Endothelial cell (in vitro differentiated cells): ENCODE data around the gene HSPB1. TPM values are rescaled to one million over a fixed set of nuclear protein-coding genes. Genes with fewer than 3 reads are reported as not detected.
"Not testable (repeated sequence)": the region's sequence is repeated elsewhere in the genome, so short reads cannot be mapped to it uniquely, and the experiment has no call there.

Experiments used
- DNase-seq: peaks from one replicate; pipeline ENCODE4 v3.0.0; 2021; ENCODE audit warnings: low spot score
- H3K27ac Mint-ChIP-seq: one replicate; pipeline ENCODE4 v1.8.0; 2021; ENCODE audit warnings: mixed read lengths, inconsistent platforms; ENCODE audit not compliant: unreplicated experiment
- H3K27me3 Mint-ChIP-seq: one replicate; pipeline ENCODE4 v1.8.0; 2021; ENCODE audit warnings: mild to moderate bottlenecking, moderate library complexity, mixed read lengths, inconsistent platforms; ENCODE audit not compliant: unreplicated experiment
- H3K36me3 Mint-ChIP-seq: one replicate; pipeline ENCODE4 v1.8.0; 2021; ENCODE audit warnings: mild to moderate bottlenecking, low read depth, mixed read lengths, inconsistent platforms; ENCODE audit not compliant: unreplicated experiment
- H3K4me1 Mint-ChIP-seq: one replicate; pipeline ENCODE4 v1.8.0; 2021; ENCODE audit warnings: mild to moderate bottlenecking, mixed read lengths, inconsistent platforms; ENCODE audit not compliant: unreplicated experiment
- H3K4me3 Mint-ChIP-seq: one replicate; pipeline ENCODE4 v1.8.0; 2021; ENCODE audit warnings: mild to moderate bottlenecking, mixed read lengths, inconsistent platforms; ENCODE audit not compliant: unreplicated experiment
- H3K9me3 Mint-ChIP-seq: one replicate; pipeline ENCODE4 v1.8.0; 2021; ENCODE audit warnings: mixed read lengths, inconsistent platforms; ENCODE audit not compliant: unreplicated experiment
- CTCF ChIP-seq: fragments of 200-600 bp; sonication (generic); IDR thresholded peaks from one replicate; pipeline ENCODE4 v1.5.0; 2021; ENCODE audit warnings: antibody characterized with exemption; ENCODE audit not compliant: unreplicated experiment
- total RNA-seq: library from RNA; stranded (reverse); fragmentation: NEBNext Ultra II Directional; extraction: Animal tissue kit (Norgen Biotek cat#: 25700); gene quantifications from one replicate; pipeline ENCODE4 v1.2.1, GENCODE V29; 2021; ENCODE audit not compliant: unreplicated experiment

HSPB1 gene
- total RNA-seq, 1 donor from 2014 or later: 581 TPM

- DNase-seq: no peak
- peaks cover 15% of the 10 kb centered on the region for H3K4me1 Mint-ChIP-seq
Measured at GRCh38 chr7:76310102-76310957, 7.9 kb downstream of the HSPB1 start.

GRCh38 chr7:76311838-76312237 is 9.4 kb downstream of the HSPB1 start:
- H3K4me1 Mint-ChIP-seq: peaks cover 12% of the 10 kb centered on the region
- not testable (repeated sequence) for H3K9me3 Mint-ChIP-seq, H3K36me3 Mint-ChIP-seq, DNase-seq, H3K27me3 Mint-ChIP-seq, H3K27ac Mint-ChIP-seq, H3K4me3 Mint-ChIP-seq

More at GRCh38 chr7:76310102-76310957, 7.9 kb downstream of the HSPB1 start:
- H3K27me3 Mint-ChIP-seq: peaks cover 8% of the 10 kb centered on the region
- no peak overlapping the region for H3K4me3 Mint-ChIP-seq
- no peak for TF ChIP-seq CTCF
- H3K27ac Mint-ChIP-seq: no peak overlapping the region
- no peaks in the 10 kb centered on the region for H3K36me3 Mint-ChIP-seq
- no peaks in the 10 kb centered on the region for H3K9me3 Mint-ChIP-seq

- no peak overlapping the region for H3K4me3 Mint-ChIP-seq
- peak; percentile 100 for DNase-seq
- H3K9me3 Mint-ChIP-seq: no peaks in the 10 kb centered on the region
- H3K27ac Mint-ChIP-seq: peak overlapping the region; percentile 24
- peaks cover 24% of the 10 kb centered on the region for H3K4me1 Mint-ChIP-seq
- peak; percentile 100 for TF ChIP-seq CTCF
- peaks cover 3% of the 10 kb centered on the region for H3K36me3 Mint-ChIP-seq
- H3K27me3 Mint-ChIP-seq: peaks cover 3% of the 10 kb centered on the region
Measured at GRCh38 chr7:76314042-76314721, 11.7 kb downstream of the HSPB1 start.

GRCh38 chr7:76314740-76315139 is 12.3 kb downstream of the HSPB1 start:
- H3K27me3 Mint-ChIP-seq, H3K27ac Mint-ChIP-seq, DNase-seq, H3K9me3 Mint-ChIP-seq, H3K4me3 Mint-ChIP-seq, H3K36me3 Mint-ChIP-seq: not testable (repeated sequence)
- H3K4me1 Mint-ChIP-seq: peaks cover 25% of the 10 kb centered on the region

- peaks cover 25% of the 10 kb centered on the region for H3K4me1 Mint-ChIP-seq
- DNase-seq: no peak
- peaks cover 3% of the 10 kb centered on the region for H3K36me3 Mint-ChIP-seq
- H3K27me3 Mint-ChIP-seq: peaks cover 3% of the 10 kb centered on the region
- no peak overlapping the region for H3K4me3 Mint-ChIP-seq
- TF ChIP-seq CTCF: no peak
- H3K9me3 Mint-ChIP-seq: no peaks in the 10 kb centered on the region
- no peak overlapping the region for H3K27ac Mint-ChIP-seq
Measured at GRCh38 chr7:76315364-76315763, 12.9 kb downstream of the HSPB1 start.
